Measurements from ENCODE around the gene HEBP1.
A peak's percentile ranks its signal among the peaks of the same experiment; 100 is the strongest.
"Not testable (repeated sequence)": the region's sequence is repeated elsewhere in the genome, so short reads cannot be mapped to it uniquely, and the experiment has no call there.

The HEBP1 gene

GRCh38 chr12:12999959-13000615, at the start of gene HEBP1:
TSS of gene HEBP1 (minus strand) at chr12:13000265. CDS start at chr12:13000114, 151 bp downstream.
- DNase-seq (ENCODE audit: low read depth), result no peak

GRCh38 chr12:13049816-13050215, 49.8 kb upstream of the HEBP1 start:
- DNase-seq (ENCODE audit: low read depth), result no peak

GRCh38 chr12:13046964-13047363, 46.9 kb upstream of the HEBP1 start:
- no peak for DNase-seq (ENCODE audit: low read depth)

- DNase-seq (ENCODE audit: low read depth), result no peak
Measured at GRCh38 chr12:13045816-13046215, 45.8 kb upstream of the HEBP1 start.

GRCh38 chr12:13044906-13045299, 44.8 kb upstream of the HEBP1 start:
- no peak for DNase-seq (ENCODE audit: low read depth)

GRCh38 chr12:13044002-13044905, 44.2 kb upstream of the HEBP1 start, which contains the start of gene FAM234B:
TSS of gene FAM234B (plus strand) at chr12:13044381. CDS start at chr12:13044404, 23 bp downstream.
- DNase-seq (ENCODE audit: low read depth), result peak; percentile 17

GRCh38 chr12:13042666-13043230, 42.7 kb upstream of the HEBP1 start:
- no peak for DNase-seq (ENCODE audit: low read depth)

GRCh38 chr12:13041224-13041623, 41.2 kb upstream of the HEBP1 start:
- no peak for DNase-seq (ENCODE audit: low read depth)

GRCh38 chr12:13039328-13039956, 39.4 kb upstream of the HEBP1 start:
- DNase-seq (ENCODE audit: low read depth), result no peak

GRCh38 chr12:13038491-13039161, 38.6 kb upstream of the HEBP1 start:
- DNase-seq (ENCODE audit: low read depth), result peak; percentile 48

- DNase-seq (ENCODE audit: low read depth), result no peak
Measured at GRCh38 chr12:13036881-13037280, 36.8 kb upstream of the HEBP1 start.

- DNase-seq (ENCODE audit: low read depth), result not testable (repeated sequence)
Measured at GRCh38 chr12:13035335-13035734, 35.3 kb upstream of the HEBP1 start.

GRCh38 chr12:13033476-13033875, 33.4 kb upstream of the HEBP1 start:
- no peak for DNase-seq (ENCODE audit: low read depth)

- no peak for DNase-seq (ENCODE audit: low read depth)
Measured at GRCh38 chr12:13032164-13032563, 32.1 kb upstream of the HEBP1 start.

- no peak for DNase-seq (ENCODE audit: low read depth)
Measured at GRCh38 chr12:13030541-13031291, 30.7 kb upstream of the HEBP1 start.

GRCh38 chr12:13028825-13029570, 28.9 kb upstream of the HEBP1 start:
- no peak for DNase-seq (ENCODE audit: low read depth)

- no peak for DNase-seq (ENCODE audit: low read depth)
Measured at GRCh38 chr12:13027508-13027907, 27.4 kb upstream of the HEBP1 start.

GRCh38 chr12:13027032-13027431, 27.0 kb upstream of the HEBP1 start:
- DNase-seq (ENCODE audit: low read depth), result no peak

- DNase-seq (ENCODE audit: low read depth), result no peak
Measured at GRCh38 chr12:13026286-13026685, 26.2 kb upstream of the HEBP1 start.

GRCh38 chr12:13024531-13024916, 24.5 kb upstream of the HEBP1 start:
- DNase-seq (ENCODE audit: low read depth), result no peak
